Neural cell (in vitro differentiated cells): ENCODE data around the gene PLPP1.

Experiments
- CTCF ChIP-seq: fragments of 450-650 bp; IDR thresholded peaks from 2 replicates; pipeline ENCODE4 v1.5.1; 2014; ENCODE audit warnings: antibody characterized with exemption, mild to moderate bottlenecking, moderate library complexity; ENCODE audit not compliant: poor library complexity, severe bottlenecking
- EP300 ChIP-seq: fragments of 450-650 bp; conservative IDR thresholded peaks from 2 replicates; pipeline ENCODE4 v1.6.1; 2014; ENCODE audit warnings: antibody characterized with exemption, mild to moderate bottlenecking, moderate library complexity; ENCODE audit not compliant: poor library complexity, severe bottlenecking
- EZH2 ChIP-seq: fragments of 200-600, 300-800 bp; shearing (Covaris generic), sonication (generic); IDR thresholded peaks from 2 replicates; pipeline ENCODE4 v1.6.1; 2014; ENCODE audit warnings: antibody characterized with exemption, low read length, borderline replicate concordance, mild to moderate bottlenecking; ENCODE audit not compliant: insufficient read depth, poor library complexity, severe bottlenecking
- MXI1 ChIP-seq: fragments of 450-650 bp; conservative IDR thresholded peaks from 2 replicates; pipeline ENCODE4 v1.6.1; 2014; ENCODE audit warnings: antibody characterized with exemption, mild to moderate bottlenecking; ENCODE audit not compliant: poor library complexity, severe bottlenecking
- POLR2AphosphoS5 ChIP-seq: IDR thresholded peaks from 2 replicates; pipeline ENCODE4 v1.6.1; 2012
- RAD21 ChIP-seq: fragments of 450-650 bp; conservative IDR thresholded peaks from 2 replicates; pipeline ENCODE4 v1.6.1; 2014; ENCODE audit warnings: antibody characterized with exemption, mild to moderate bottlenecking, moderate library complexity
- REST ChIP-seq: IDR thresholded peaks from 2 replicates; pipeline ENCODE4 v1.6.1; 2012; ENCODE audit warnings: borderline replicate concordance
- SMC3 ChIP-seq: fragments of 450-650 bp; conservative IDR thresholded peaks from 2 replicates; pipeline ENCODE4 v1.6.1; 2014; ENCODE audit warnings: antibody characterized with exemption, mild to moderate bottlenecking, moderate library complexity; ENCODE audit not compliant: poor library complexity
- TAF1 ChIP-seq: IDR thresholded peaks from 2 replicates; pipeline ENCODE4 v1.6.1; 2012; ENCODE audit warnings: low read depth

- TF ChIP-seq EZH2 = no peak
- no peak for TF ChIP-seq SMC3
- no peak for TF ChIP-seq CTCF
- no peak for TF ChIP-seq EP300
- no peak for TF ChIP-seq MXI1
- TF ChIP-seq REST = no peak
- TF ChIP-seq POLR2AphosphoS5 = no peak
- no peak for TF ChIP-seq RAD21
- no peak for TF ChIP-seq TAF1
Observed at GRCh38 chr5:55572600-55572999, 37.8 kb upstream of the PLPP1 start.
